Endothelial cell of umbilical vein (primary cell): ENCODE data around the gene ARHGEF11. TPM values are rescaled to one million over a fixed set of nuclear protein-coding genes. Genes with fewer than 3 reads are reported as not detected.

ENCODE experiments used
- BruUV-seq: library from RNA; stranded (reverse); fragments of 400-500 nt; replicated peaks from 2 replicates; lab custom pipeline; 2021; lab: Mats Ljungman, UMichigan
- CTCF ChIA-PET: fragments of 300-600, 350-600 bp; sonication (Branson Sonifier 250); formaldehyde crosslinking; loops from one replicate; lab custom pipeline; 2021; ENCODE audit warnings: antibody characterized with exemption, inconsistent platforms; lab: Charles Lee
- POLR2A ChIA-PET: fragments of 300-600, 350-600 bp; sonication (Branson Sonifier 250); formaldehyde crosslinking; loops from one replicate; lab custom pipeline; 2021; ENCODE audit warnings: antibody characterized with exemption, inconsistent platforms; lab: Charles Lee
- DNase-seq: peaks from one replicate; pipeline ENCODE4 v3.0.0-alpha.2; 2011; ENCODE audit warnings: low read depth, low spot score
- FAIRE-seq: peaks from 2 replicates; lab custom pipeline; 2011; peaks lifted over from hg19 to GRCh38; lab: Jason Lieb, UNC
- H2AFZ ChIP-seq: 2 replicates; pipeline ENCODE4 v1.6.0; 2012; ENCODE audit warnings: low read depth, low read length, control low read depth, inconsistent platforms
- H3K27ac ChIP-seq: 2 replicates; pipeline ENCODE4 v1.5.1; 2011; ENCODE audit warnings: low read depth, mild to moderate bottlenecking, control low read depth, low read length, moderate library complexity; ENCODE audit not compliant: insufficient read depth
- H3K27me3 ChIP-seq, 2 experiments: 2 replicates each; pipeline versions ENCODE4 v1.6.0 to v1.6.1; 2011; ENCODE audit warnings: low read length in 2 of 2, mixed read lengths in 1 of 2; ENCODE audit not compliant: control insufficient read depth in 2 of 2, insufficient read depth in 2 of 2
- H3K36me3 ChIP-seq, 2 experiments: 2 replicates in 1 of 2; 3 replicates in 1 of 2; pipeline ENCODE4 v1.5.1; 2011; ENCODE audit warnings: low read length in 2 of 2, mild to moderate bottlenecking in 1 of 2, moderate library complexity in 1 of 2; ENCODE audit not compliant: control insufficient read depth in 2 of 2, insufficient read depth in 2 of 2; ENCODE audit errors: extremely low read depth in 1 of 2
- H3K4me1 ChIP-seq: 3 replicates; pipeline ENCODE4 v1.5.1; 2011; ENCODE audit warnings: mild to moderate bottlenecking, low read length; ENCODE audit not compliant: control insufficient read depth, insufficient read depth; ENCODE audit errors: extremely low read depth
- H3K4me2 ChIP-seq: 2 replicates; pipeline ENCODE4 v1.6.1; 2011; ENCODE audit warnings: low read length, control low read depth, mixed read lengths; ENCODE audit not compliant: insufficient read depth
- H3K4me3 ChIP-seq, 3 experiments: fragments of 200-600 bp in 1 of 3; sonication (generic), shearing (Covaris generic) in 1 of 3; replicated peaks in 1 of 3; 2 replicates each; pipeline ENCODE4 v1.5.1; 2011 to 2016; ENCODE audit warnings: control low read depth in 3 of 3, low read length in 3 of 3, mild to moderate bottlenecking in 2 of 3, inconsistent platforms in 1 of 3, low read depth in 1 of 3, moderate library complexity in 1 of 3; ENCODE audit not compliant: insufficient read depth in 1 of 3
- H3K79me2 ChIP-seq: 2 replicates; pipeline ENCODE4 v1.6.0; 2012; ENCODE audit warnings: low read length, inconsistent platforms; ENCODE audit not compliant: control insufficient read depth, insufficient read depth
- H3K9ac ChIP-seq: replicated peaks from 2 replicates; pipeline ENCODE3; 2011; ENCODE audit warnings: low read length, control low read depth; ENCODE audit not compliant: insufficient read depth; ENCODE audit errors: extremely low read depth
- H3K9me1 ChIP-seq: replicated peaks from 3 replicates; pipeline ENCODE4 v1.6.0; 2011; ENCODE audit warnings: mild to moderate bottlenecking, low read length; ENCODE audit not compliant: control insufficient read depth, insufficient read depth; ENCODE audit errors: extremely low read depth
- H3K9me3 ChIP-seq: replicated peaks from 2 replicates; pipeline ENCODE4 v1.5.1; 2012; ENCODE audit warnings: low read length, inconsistent platforms; ENCODE audit not compliant: control insufficient read depth, insufficient read depth
- H4K20me1 ChIP-seq: replicated peaks from 2 replicates; pipeline ENCODE3; 2011; ENCODE audit warnings: mild to moderate bottlenecking, low read length; ENCODE audit not compliant: control insufficient read depth, insufficient read depth; ENCODE audit errors: extremely low read depth
- EZH2 ChIP-seq: IDR thresholded peaks from 2 replicates; pipeline ENCODE4 v1.6.1; 2012; ENCODE audit warnings: borderline replicate concordance, low read depth, mild to moderate bottlenecking, moderate library complexity, low read length, inconsistent platforms; ENCODE audit not compliant: severe bottlenecking
- GATA2 ChIP-seq: IDR thresholded peaks from 2 replicates; pipeline ENCODE4 v1.7.0; 2011; ENCODE audit warnings: low read depth, mild to moderate bottlenecking, moderate library complexity, mixed read lengths, low read length; ENCODE audit not compliant: insufficient read length, insufficient read depth
- POLR2A ChIP-seq: IDR thresholded peaks from 2 replicates; pipeline ENCODE4 v1.6.1; 2012; ENCODE audit warnings: low read depth, mild to moderate bottlenecking, control low read depth, low read length
- POLR2AphosphoS5 ChIP-seq: IDR thresholded peaks from 2 replicates; pipeline ENCODE4 v1.6.1; 2012; ENCODE audit warnings: low read depth, mild to moderate bottlenecking, control low read depth, low read length, moderate library complexity; ENCODE audit not compliant: insufficient read depth
- dilution Hi-C: fragments of 300-500 bp; cut with MboI; formaldehyde crosslinking; loops from one replicate; pipeline ENCODE4 v1.15.0; 2019; ENCODE audit warnings: low sequenced_read_pairs; ENCODE audit not compliant: extremely low pct_ligation_motif_present
- intact Hi-C: fragments of 100-400 bp; cut with micrococcal nuclease; formaldehyde crosslinking; loops from one replicate; pipeline ENCODE4 v1.10.0; 2022
- polyA plus RNA-seq, 4 experiments: library from polyadenylated mRNA; depleted of rRNA in 3 of 4; stranded (reverse) in 3 of 4; unstranded in 1 of 4; fragments of >200 nt; gene quantifications; 2 replicates each; pipeline versions ENCODE4 v1.2.1 to v1.2.3, GENCODE V29; 2011 to 2012; ENCODE audit warnings: missing spikeins in 1 of 4
- total RNA-seq: library from RNA; stranded (reverse); gene quantifications from 2 replicates; pipeline ENCODE4 v1.2.3, GENCODE V29; 2021
- TF ChIP-seq, protein P1 (sequence below), 2 donors: IDR thresholded peaks; 1 replicate in 1 of 2; 2 replicates in 1 of 2; pipeline ENCODE4 v1.5.1; 2011; ENCODE audit warnings: low read length in 2 of 2, mild to moderate bottlenecking in 2 of 2, moderate library complexity in 2 of 2, control low read depth in 1 of 2, inconsistent platforms in 1 of 2, low read depth in 1 of 2; ENCODE audit not compliant: insufficient read depth in 1 of 2; ENCODE audit errors: extremely low read depth in 1 of 2

ARHGEF11 gene
- total and polyA plus RNA-seq, 2 donors (not counting 3 experiments of a cell fraction or from before 2014, with no cell fraction given) = 18.2 to 28.0 TPM

- H3K4me3 ChIP-seq = no peak overlapping the region
- FAIRE-seq = no peak
- no peak for TF ChIP-seq EZH2
- peak; percentile 27 for TF ChIP-seq POLR2A
- TF ChIP-seq GATA2 = no peak
- TF ChIP-seq POLR2AphosphoS5 = no peak
- TF ChIP-seq, protein P1, sequence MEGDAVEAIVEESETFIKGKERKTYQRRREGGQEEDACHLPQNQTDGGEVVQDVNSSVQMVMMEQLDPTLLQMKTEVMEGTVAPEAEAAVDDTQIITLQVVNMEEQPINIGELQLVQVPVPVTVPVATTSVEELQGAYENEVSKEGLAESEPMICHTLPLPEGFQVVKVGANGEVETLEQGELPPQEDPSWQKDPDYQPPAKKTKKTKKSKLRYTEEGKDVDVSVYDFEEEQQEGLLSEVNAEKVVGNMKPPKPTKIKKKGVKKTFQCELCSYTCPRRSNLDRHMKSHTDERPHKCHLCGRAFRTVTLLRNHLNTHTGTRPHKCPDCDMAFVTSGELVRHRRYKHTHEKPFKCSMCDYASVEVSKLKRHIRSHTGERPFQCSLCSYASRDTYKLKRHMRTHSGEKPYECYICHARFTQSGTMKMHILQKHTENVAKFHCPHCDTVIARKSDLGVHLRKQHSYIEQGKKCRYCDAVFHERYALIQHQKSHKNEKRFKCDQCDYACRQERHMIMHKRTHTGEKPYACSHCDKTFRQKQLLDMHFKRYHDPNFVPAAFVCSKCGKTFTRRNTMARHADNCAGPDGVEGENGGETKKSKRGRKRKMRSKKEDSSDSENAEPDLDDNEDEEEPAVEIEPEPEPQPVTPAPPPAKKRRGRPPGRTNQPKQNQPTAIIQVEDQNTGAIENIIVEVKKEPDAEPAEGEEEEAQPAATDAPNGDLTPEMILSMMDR (IDR thresholded peaks at IDR 0.05; ENCODE audit: extremely low read depth in 1 of 2, insufficient read depth in 1 of 2, low read depth in 1 of 2, low read length in 2 of 2) = no peak
- dilution Hi-C loops = no loop called here
- no peaks in the 10 kb centered on the region for H3K9me3 ChIP-seq
- ChIA-PET CTCF (interaction anchor here (0.8 to 1.7 kb wide), 4 partner anchors 16 to 214 kb away, joined by 3 read pairs; no protein-coding TSS in a partner anchor), POLR2A (interaction anchor here (0.6 kb wide), 1 partner anchor 11 kb away, joined by 6 read pairs; no protein-coding TSS in a partner anchor)
- no peaks in the 10 kb centered on the region for H3K27me3 ChIP-seq
- H3K4me2 ChIP-seq = no peak overlapping the region
- no peaks in the 10 kb centered on the region for H3K9me1 ChIP-seq
- H2AFZ ChIP-seq = no peak overlapping the region
- no peak for DNase-seq
- no TSS peak for BruUV-seq
- peak overlapping the region; percentile 11 for H3K27ac ChIP-seq
- H3K4me1 ChIP-seq = peaks cover 85% of the 10 kb centered on the region
- H3K9ac ChIP-seq = no peak overlapping the region
- peaks cover 13 to 27% of the 10 kb centered on the region in 2 experiments for H3K36me3 ChIP-seq
- no peaks in the 10 kb centered on the region for H4K20me1 ChIP-seq
- intact Hi-C loops = no loop called here
- H3K79me2 ChIP-seq = peaks cover 88% of the 10 kb centered on the region
Observed at GRCh38 chr1:156903328-156904091, 142.0 kb downstream of the ARHGEF11 start.
